Measurements from ENCODE around the gene SLC35G6.
"Not testable (repeated sequence)": the region's sequence is repeated elsewhere in the genome, so short reads cannot be mapped to it uniquely, and the experiment has no call there.

Gene SLC35G6

DNA sequence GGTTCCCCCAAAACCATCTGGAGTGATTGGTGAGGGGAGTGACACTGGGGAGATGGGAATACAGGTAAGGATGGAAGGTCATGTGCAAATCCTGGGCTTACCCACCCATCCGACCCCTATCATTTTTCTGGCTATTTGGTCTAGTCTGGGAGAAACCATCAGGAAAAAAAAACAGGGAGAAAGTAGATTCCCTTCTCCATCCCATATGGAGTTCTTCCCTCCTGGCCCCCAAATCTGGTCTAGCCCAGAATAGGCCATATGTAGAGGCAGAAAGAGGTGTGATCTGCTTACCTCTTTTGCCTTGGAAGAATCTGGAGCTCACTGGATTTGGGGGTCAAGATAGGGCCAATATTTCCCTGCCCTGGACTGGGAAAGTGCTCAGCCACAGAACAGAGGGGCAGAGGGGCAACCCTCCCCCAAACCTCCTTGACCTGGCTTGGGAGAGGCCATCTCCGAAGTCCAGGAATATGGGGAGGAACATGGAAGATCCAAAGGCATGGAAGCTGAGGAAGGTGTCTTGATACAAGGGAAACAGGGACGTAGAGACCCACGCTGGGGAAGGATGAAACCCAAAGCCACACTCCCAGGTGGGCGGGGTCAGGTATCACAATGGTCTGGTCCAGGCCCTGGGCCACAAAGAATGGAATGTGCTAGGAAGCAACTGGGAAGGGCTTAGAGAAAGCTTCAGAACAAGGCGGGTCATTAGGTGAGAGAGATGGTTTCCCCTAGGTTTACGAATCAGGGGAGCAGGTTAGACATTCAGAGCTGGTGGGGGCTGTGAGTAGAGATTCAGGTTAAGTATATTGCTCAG lies 20.2 kb upstream of the SLC35G6 start:
- no peak for DNase-seq

DNA sequence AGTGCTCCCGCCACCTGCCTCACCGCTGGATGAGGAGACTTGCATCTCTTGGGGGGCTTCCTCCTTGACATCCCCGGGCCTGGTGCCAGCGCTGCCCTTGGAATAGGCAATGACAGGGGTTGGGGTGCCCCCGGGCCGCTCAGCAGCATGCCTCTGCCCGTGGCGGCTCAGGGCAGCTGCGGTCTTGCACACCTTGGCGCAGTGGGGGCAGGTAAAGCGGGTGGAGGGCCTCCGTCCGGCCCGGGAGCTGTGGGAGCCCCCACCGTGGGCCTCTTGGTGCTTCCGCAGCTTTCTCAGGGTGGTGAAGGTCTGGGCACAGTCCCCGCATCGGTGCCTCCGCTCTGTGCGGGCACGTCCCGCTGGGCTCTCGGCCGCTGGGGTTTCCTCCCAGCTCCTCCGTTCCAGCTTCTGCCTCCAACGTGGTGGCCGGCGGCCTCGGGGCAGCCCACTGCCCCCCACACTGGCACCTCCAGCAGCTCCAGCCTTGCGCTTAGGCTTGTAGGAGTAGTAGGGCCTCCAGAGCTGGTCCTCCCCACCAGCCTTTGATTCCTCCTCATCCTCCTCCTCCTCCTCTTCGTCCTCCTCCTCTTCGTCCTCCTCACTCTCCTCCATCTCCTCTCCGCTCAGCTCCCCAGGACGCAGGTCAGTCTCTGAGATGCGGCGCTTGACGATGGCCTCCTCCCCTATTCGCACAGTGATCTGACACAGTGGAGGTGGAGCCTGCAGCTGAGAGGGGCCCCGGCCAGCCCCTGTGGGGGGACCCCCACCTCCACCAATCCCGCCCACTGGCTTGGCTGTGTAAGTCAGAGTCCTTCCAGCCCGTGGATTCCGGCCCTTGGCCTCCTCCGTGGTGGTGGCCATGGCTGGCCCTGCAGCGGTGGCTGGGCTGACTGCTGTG lies 18.5 kb upstream of the SLC35G6 start:
- no peak for DNase-seq

DNA sequence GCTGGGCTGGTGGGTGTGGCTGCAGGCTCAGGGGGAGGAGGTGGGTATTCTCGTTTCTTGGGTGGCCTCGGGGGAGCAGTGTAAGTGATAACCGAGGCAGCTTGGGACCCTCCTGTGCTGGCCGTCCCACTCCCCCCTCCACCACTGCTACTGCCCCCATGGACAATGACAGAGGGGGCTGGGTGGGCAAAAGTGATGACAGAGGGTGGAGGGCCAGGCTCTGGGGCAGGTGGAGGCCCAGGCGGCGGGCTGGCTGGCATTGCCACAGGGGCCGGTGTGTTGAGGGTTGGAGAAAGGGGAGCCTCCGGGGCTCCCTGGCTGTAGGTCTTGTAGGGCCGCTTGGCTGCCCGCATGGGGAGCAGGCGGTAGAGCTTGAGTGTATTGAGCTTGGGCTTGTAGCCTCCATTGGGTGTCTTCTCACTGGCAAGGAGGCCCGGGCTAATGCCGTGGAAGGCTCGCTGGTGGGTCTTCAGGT lies 17.8 kb upstream of the SLC35G6 start:
- DNase-seq = no peak

DNA sequence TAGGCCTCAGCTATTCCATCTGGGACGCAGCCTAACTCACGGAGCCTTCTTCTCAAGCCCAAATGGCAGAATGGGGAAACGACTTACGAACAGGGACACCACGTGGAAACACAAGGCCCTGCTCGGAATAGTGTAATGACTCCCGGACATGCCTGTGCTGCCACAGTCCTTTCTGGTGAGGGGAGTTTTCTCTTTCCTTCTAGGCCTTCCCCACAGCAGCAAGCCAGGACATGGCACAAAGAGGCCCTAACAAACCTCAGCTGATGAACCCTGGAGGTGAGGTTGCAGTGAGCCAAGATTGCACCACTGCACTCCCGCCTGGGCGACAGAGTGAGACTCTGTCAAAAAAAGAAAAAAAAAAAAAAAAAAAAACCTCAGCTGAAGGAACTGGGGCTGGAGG lies 17.2 kb upstream of the SLC35G6 start:
- no peak for DNase-seq

DNA sequence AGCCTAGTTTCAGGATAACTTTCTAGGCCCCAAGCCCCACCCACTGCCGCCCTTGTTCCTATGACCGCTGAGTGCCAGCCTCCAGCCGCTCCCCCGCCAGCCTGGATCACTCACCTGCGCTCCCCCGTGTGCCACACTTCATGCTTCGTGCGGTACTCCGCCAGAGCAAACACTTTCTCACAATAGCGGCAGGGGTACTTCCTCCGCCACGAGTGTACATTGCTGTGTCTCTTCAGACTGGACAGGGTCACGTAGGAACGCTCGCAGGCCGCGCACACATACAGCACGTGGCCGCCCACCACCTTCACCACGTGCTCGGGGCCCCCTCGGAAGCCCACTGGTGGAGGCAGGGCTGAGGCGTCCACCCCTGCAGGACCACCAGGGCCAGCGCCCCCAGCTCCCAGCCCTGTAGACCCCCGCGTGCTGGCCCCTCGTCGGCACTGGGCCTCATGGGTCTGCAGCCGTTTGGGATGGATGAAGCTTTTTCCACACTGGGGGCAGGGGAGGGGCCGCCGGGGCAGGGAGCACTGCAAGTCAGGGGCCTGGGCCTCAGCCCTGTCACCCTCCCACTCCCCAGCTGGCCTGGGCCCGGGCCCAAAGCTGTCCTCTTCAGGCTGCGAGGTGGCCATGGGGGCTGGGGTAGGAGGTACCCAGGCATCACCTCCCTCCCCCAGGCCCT lies 15.5 kb upstream of the SLC35G6 start:
- no peak for DNase-seq

DNA sequence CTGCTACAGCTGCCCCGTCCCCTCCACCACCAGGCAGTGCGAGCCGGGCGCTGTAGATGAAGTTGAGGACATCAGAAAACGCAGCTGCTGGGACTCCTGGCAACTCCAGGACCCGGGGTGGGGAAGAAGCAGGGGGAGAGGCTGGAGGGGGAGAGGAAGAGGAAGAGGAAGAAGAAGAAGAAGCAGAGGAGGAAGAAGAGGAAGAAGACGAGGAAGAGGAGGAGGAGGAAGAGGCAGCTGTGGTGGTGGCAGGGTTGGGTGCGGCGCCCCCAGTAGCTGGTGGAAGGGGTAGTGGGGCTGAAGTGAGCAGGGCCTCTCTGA lies 15.0 kb upstream of the SLC35G6 start:
- DNase-seq = no peak

DNA sequence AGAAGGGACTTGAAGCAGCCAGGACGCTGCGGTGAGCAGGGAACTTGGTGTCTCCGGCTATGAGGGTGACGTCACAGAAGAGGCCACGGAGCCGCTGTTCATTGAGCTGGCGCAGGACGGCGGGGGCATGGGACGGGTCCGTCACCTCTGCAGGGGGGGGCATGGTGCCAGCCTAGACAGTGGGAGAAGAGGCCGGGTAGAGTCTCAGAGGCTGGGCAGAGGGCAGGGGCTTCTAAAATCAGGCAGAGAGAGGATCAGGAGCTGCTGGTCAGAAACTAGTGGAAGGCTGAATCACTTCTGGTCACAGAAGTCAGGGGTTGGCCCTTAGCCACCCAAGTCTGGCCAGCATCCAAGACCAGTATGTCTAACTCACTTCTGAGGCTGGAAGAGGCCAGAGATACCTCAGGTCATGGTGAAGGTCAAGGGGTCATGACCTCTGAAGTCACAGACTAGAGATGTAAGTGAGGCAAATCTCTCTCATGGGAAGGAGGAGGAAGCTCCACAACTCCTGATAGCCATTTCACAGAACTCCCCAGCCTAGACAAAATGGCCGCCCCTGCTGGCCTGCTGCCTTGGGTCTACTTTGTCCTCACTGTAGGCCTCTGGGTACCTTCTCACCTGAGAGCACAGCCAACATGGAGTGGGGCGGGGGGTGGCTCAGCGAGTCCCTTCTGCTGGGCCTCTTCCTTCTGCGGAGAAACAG lies 14.5 kb upstream of the SLC35G6 start:
- DNase-seq = no peak

DNA sequence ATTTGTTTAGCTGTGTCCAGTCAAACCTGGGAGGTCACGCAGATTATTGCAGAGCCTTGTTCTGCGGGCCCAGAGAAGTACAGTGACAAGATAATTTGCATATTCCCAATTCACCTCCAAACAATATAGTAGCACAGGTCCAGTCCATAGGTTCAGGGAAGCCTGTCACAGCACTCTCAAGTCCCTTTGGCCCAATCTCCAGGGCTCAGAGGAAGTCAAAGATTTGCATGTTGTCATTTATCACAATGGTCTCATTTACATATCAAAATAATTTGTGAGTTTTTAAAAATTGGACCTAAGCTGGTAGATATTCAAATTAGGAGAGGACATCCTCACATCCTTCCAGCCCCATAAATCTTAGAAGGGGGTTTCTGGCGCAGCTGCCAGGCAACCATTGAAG lies 13.7 kb upstream of the SLC35G6 start:
- no peak for DNase-seq

DNA sequence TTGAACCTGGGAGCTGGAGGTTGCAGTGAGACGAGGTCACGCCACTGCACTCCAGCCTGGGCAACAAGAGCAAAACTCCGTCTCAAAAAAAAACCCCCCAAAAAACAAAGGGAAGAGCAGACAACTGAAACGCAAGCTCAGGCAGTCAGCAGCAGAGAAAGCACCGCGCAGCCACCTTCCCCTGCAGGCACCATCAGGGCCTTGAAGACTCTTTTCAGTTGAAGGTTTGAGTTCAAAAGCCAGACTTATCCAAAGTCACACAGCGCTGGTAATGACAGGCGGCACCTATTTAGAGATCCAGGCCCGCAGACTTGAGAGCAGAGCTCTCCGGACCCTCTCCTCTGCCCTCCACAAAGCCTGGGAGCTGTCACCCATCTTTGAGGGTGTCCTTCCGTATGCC lies 13.0 kb upstream of the SLC35G6 start:
- no peak for DNase-seq

DNA sequence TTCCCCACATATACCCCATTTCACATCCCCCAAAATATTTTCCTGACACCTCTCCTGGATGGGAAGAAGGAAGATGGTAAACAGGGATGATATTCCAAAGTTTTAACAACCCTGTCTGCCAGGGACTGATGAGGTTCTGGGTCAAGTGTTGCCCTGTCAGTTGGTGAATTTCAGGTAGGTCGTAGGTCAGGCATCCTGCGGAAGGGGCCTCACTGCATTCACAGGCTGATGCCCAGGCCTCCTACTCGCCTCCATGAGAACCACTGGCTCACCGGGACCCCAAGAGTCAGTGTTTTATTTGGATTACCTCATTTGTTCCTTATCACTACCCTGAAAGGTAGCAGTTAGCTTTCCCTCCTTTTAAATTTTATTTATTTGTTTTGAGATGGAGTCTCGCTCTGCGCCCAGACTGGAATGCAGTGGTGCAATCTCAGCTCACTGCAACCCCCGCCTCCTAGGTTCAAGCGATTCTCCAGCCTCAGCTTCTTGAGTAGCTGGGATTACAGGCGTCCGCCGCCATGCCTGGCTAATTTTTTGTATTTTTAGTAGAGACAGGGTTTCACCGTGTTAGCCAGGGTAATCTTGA lies 12.3 kb upstream of the SLC35G6 start:
- DNase-seq = no peak

DNA sequence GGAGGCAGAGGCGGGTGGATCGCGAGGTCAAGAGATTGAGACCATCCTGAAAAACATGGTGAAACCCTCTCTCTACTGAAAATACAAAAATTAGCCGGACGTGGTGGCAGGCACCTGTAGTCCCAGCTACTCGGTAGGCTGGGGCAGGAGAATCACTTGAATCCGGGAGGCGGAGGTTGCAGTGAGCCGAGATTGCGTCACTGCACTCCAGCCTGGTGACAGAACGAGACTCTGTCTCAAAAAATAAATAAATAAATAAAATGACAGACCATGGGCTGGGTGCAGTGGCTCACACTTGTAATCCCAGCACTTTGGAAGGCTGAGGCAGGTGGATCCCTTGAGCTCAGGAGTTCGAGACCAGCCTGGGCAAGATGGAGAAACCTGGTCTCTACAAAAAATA lies 11.4 kb upstream of the SLC35G6 start:
- DNase-seq = not testable (repeated sequence)

DNA sequence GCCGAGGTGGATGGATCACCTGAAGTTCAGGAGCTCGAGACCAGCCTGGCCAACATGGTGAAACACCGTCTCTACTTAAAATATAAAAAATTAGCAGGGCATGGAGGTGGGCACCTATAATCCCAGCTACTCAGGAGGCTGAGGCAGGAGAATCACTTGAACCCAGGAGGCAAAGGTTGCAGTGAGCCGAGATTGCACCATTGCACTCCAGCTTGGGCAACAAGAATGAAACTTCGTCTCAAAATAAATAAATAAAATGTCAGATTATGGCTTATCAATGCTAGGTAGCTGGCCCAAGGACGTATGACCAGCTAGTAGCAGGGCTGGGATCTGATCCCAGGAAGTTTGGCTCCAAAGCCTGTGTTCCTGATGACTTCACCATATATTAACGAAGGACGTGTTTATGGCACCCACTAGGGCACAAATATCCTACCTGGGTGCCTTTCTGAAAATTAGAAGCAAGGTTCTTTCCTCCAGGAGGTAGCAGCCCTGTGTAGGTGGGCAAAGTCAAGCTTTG lies 10.7 kb upstream of the SLC35G6 start:
- not testable (repeated sequence) for DNase-seq

DNA sequence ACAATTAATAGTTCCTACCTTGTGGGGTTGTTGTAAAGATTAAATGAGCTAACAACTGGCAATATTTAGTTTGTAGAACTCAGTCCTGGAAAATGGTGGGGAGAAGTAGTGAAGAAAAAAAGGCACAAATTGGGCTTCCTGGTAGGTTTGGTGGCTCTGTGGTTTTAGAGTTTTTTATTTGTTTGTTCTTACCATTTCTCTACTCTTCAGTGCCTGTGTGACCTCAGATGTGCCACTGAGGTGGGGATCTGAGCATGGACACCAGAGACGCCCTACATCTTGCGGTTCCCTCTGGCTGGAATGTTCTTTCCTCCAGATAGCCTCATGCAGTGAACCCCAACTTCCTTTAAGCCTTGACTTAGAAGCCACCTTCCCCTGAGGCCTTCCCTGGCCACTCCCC lies 9.5 kb upstream of the SLC35G6 start:
- no peak for DNase-seq

DNA sequence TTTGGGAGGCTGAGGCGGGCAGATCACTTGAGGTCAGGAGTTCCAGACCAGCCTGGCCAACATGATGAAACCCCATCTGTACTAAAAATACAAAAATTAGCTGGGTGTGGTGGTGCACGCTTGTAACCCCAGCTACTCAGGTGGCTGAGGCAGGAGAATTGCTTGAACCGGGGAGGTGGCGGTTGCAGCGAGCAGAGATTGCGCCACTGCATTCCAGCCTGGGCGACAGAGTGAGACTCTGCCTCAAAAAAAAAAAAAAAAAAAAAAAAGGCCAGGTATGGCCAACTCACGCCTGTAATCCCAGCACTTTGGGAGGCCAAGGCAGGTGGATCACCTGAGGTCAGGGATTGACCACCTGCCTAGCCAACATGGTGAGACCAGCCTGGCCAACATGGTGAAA lies 6.5 kb upstream of the SLC35G6 start:
- not testable (repeated sequence) for DNase-seq

DNA sequence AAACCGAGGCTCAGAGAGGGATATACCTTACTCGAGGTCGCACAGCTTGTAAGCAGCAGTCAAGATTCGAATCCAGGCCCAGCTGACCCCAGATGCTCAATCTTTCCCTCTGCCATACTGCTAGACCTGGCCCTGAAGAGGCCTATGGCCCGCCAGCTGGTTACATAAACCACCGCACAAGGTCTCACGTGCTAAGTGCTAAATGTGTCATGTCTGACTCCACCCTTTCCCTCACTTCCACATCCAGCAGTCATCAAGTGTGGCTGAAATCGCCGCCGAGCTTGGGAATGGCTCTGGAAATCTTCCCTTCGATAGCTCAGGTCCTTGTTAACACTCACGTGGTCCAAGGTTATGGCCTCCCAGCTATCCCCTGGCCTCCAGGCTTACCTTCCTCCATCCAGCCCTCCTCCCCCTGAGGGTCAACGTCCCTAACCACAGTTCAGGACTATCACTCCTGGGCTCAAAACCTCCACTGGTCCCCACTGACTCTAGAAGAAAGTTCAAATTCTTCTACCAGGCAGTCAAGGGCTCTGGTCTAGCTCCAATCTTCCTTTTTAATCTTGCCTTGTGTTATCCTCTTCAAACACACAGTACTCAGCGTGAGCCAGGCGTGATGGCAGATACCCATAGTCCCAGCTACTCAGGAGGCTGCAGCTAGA lies 5.4 kb upstream of the SLC35G6 start:
- no peak for DNase-seq

DNA sequence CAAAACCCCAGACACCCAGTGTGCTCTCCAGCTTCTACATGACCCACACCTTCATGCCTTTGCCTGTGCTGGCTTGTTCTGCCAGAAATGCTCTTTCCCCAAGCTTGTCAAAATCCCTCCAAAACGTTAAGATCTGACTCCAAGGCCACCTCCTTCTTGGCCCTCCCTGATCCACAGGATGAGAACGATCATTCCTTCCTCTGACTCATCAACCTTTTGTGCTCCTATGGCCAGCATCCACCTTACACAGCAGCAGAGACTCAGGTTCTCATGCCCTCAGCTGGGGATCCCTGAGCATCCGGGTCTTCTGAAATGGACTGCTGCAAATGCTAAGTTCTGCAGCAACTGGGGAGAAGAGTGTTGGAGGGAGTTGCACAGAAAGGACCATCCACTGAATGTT lies 4.8 kb upstream of the SLC35G6 start:
- DNase-seq = no peak

DNA sequence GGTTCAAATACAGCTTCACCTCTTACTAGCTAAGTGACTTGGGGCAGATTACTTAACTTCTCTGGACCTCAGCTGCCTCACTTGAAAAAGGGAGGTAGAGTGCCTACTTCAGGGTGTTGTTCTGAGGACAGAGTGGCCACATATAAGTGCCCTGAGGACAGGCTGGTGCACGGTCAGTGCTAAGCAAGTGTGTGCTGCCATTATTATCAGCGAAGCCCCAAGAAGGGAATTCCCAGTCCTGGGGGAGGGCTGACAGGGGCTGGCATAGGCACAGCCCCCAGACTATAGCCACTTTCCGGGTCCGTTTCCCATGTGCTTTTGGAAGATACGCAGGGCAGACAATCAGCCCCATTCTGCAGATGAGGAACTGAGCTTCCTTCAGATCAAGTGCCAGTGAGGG lies 4.3 kb upstream of the SLC35G6 start:
- DNase-seq = no peak

DNA sequence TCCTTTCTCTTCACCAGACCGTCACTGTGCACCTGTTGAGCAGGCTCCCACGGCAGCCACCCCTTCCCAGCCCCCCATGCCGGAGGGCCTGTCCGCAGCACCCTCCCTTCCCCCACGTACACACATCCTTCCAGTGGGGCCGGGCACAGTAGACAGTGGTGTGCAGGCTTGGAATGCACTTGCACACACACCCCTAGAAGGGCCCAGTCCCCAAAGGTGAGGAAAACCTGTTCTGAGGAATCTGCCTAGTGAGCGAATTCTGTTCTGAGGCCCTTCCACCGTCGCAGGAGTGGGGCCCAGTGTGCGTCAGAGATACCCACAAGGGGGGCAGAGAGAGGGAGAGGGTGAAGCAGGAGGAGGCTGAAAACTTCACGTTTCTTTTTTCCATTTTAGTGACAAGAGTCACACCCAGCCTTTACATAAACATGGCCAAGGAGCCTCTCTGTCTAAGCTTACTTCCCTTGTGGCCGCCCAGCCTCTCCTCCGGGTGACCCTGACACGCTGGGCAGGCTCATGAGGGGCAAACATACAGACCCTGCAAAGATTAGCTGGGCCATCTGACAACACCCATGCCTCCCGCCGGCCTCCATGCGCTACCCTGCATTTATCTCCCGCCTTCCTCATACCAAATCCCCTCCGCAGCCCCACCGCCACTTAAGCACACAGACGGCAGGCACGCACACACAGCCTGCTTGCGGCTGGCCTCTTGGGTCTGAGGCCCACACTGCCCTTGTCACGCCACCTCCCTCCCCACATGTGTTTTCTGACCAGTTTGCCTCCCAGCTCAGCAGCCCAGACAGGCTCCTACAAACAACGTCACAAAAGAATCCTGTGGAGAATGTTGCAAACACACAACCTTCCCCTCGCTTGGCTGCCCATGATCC lies 3.6 kb upstream of the SLC35G6 start:
- no peak for DNase-seq

DNA sequence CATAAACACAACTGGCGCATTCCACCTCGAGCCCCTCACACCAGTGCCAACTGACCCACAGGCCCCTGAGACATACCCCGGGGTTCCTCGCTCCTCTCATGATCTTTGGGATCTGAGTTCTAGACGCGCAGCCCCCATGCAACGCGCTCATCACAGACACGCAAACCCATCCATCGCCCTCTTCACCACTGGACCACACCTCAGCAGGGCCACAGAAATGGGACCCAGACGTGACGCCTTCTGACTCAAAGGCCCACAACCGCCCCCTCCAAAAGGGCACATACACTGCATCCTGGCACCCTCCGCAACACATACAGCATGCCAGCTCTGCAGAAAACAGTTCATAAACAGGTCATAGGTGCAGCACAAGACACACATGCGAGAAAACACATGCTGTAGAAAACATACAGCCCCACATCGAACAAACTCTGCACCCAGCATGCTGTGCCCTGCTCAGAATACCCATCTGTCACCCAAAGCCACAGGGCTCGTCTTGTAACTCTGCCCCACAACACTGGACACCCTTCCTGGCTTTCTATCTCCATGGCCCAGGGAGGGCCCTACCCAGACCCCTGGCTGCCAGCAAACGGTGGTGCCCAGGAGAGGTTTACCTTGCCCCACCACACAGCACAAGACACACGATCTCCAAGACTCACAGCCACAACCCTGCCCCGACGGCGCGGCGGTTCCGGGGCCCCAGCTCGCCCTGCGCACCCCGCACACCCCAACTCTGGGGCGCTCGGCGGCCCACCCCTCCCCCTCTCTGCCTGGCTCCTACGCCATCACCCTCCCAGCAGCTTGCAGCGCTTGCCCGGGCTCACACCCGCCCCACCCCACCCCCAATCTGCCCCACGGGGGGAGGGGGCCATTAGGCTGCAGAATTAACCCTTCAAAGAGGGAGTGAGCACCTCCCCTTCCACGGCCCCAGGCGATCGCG lies 2.7 kb upstream of the SLC35G6 start:
- peak; percentile 26 for DNase-seq

Measured in NCI-H2171 treated with DMSO at 0.1 percent for 48 hours (cell line).